HCT116 (cell line): ENCODE results near the gene MCF2L2. TPM values are rescaled to one million over a fixed set of nuclear protein-coding genes. Genes with fewer than 3 reads are reported as not detected.

Experiments used
- ATAC-seq: fragments of 200-7000 bp; cut with Tn5 transposase; 2 replicates; pipeline ENCODE4 v1.9.1; 2020; ENCODE audit warnings: mild to moderate bottlenecking, moderate library complexity
- BruUV-seq: library from RNA; stranded (reverse); fragments of 400-500 nt; replicated peaks from 2 replicates; lab custom pipeline; 2021; lab: Mats Ljungman, UMichigan
- CTCF ChIA-PET: fragments of 300-600 bp; sonication (Branson Sonifier 250); formaldehyde crosslinking; loops from one replicate; lab custom pipeline; 2021; ENCODE audit warnings: antibody characterized with exemption; lab: Charles Lee
- POLR2A ChIA-PET: fragments of 300-600, 350-600 bp; sonication (Branson Sonifier 250); formaldehyde crosslinking; loops from one replicate; lab custom pipeline; 2021; ENCODE audit warnings: antibody characterized with exemption; lab: Charles Lee
- RAD21 ChIA-PET, 2 experiments: fragments of 300-600 bp; sonication (Branson Sonifier 250); formaldehyde crosslinking; loops; one replicate each; lab custom pipeline; 2023; ENCODE audit warnings: low total read pairs in 2 of 2; ENCODE audit not compliant: uncharacterized antibody in 2 of 2, unreplicated experiment in 2 of 2, low non-redundant PET in 1 of 2; lab: Charles Lee
- DNase-seq: peaks from one replicate; pipeline ENCODE4 v3.0.0-alpha.2; 2010; ENCODE audit warnings: low read depth, low spot score
- H2AFZ ChIP-seq: fragments of 200-600 bp; shearing (Covaris generic), sonication (generic); 2 replicates; pipeline ENCODE4 v1.6.1; 2017; ENCODE audit warnings: low read depth, mixed run types, mixed read lengths, antibody characterized with exemption, low read length; ENCODE audit not compliant: poor library complexity, severe bottlenecking
- H3K27ac ChIP-seq: 2 replicates; pipeline ENCODE4 v1.5.1; 2012; ENCODE audit warnings: low read depth, low read length
- H3K27me3 ChIP-seq: fragments of 200-600 bp; sonication (generic); 2 replicates; pipeline ENCODE4 v1.6.1; 2016; ENCODE audit warnings: mixed run types, low read length, mixed read lengths; ENCODE audit not compliant: insufficient read depth
- H3K36me3 ChIP-seq, 2 experiments: fragments of 200-500 bp in 1 of 2; fragments of 200-600 bp in 1 of 2; sonication (Bioruptor generic) in 1 of 2; sonication (generic) in 1 of 2; 2 replicates each; pipeline versions ENCODE4 v1.5.1 to v1.6.1; 2014 to 2016; ENCODE audit warnings: low read length in 2 of 2, inconsistent platforms in 1 of 2, mixed read lengths in 1 of 2, mixed run types in 1 of 2; ENCODE audit not compliant: insufficient read depth in 2 of 2, control insufficient read depth in 1 of 2
- H3K4me1 ChIP-seq, 2 experiments: fragments of 200-600 bp in 1 of 2; sonication (generic) in 1 of 2; 2 replicates each; pipeline versions ENCODE4 v1.5.1 to v1.6.1; 2012 to 2017; ENCODE audit warnings: low read length in 2 of 2, inconsistent platforms in 1 of 2, mild to moderate bottlenecking in 1 of 2, mixed read lengths in 1 of 2, mixed run types in 1 of 2, moderate library complexity in 1 of 2; ENCODE audit not compliant: insufficient read depth in 2 of 2, control insufficient read depth in 1 of 2
- H3K4me2 ChIP-seq: fragments of 200-600 bp; sonication (generic); 2 replicates; pipeline ENCODE4 v1.6.1; 2017; ENCODE audit warnings: mixed run types, low read length, mixed read lengths
- H3K4me3 ChIP-seq, 2 experiments: fragments of 200-600 bp in 1 of 2; sonication (generic) in 1 of 2; replicated peaks in 1 of 2; 2 replicates each; pipeline ENCODE4 v1.5.1; 2011 to 2016; ENCODE audit warnings: low read length in 2 of 2, control low read depth in 1 of 2, low read depth in 1 of 2, mild to moderate bottlenecking in 1 of 2, mixed read lengths in 1 of 2, mixed run types in 1 of 2
- H3K79me2 ChIP-seq: fragments of 200-600 bp; sonication (generic); 2 replicates; pipeline ENCODE4 v1.6.1; 2017; ENCODE audit warnings: mild to moderate bottlenecking, mixed run types, low read length, moderate library complexity, mixed read lengths; ENCODE audit not compliant: insufficient read depth
- H3K9ac ChIP-seq: fragments of 200-600 bp; sonication (generic); 2 replicates; pipeline ENCODE4 v1.6.1; 2016; ENCODE audit warnings: low read length, mixed read lengths
- H3K9me2 ChIP-seq: fragments of 200-600 bp; sonication (generic), shearing (Covaris generic); 2 replicates; pipeline ENCODE4 v1.6.1; 2017; ENCODE audit warnings: mixed run types, mild to moderate bottlenecking, moderate library complexity; ENCODE audit not compliant: insufficient read depth
- H3K9me3 ChIP-seq, 2 experiments: fragments of 200-500 bp in 1 of 2; fragments of 200-600 bp in 1 of 2; sonication (Bioruptor generic) in 1 of 2; sonication (generic) in 1 of 2; 2 replicates each; pipeline ENCODE4 v1.6.1; 2014 to 2017; ENCODE audit warnings: low read length in 2 of 2, mixed read lengths in 2 of 2, inconsistent platforms in 1 of 2, low read depth in 1 of 2, mild to moderate bottlenecking in 1 of 2, mixed run types in 1 of 2, moderate library complexity in 1 of 2; ENCODE audit not compliant: control insufficient read depth in 1 of 2, insufficient read depth in 1 of 2
- H4K20me1 ChIP-seq: fragments of 200-600 bp; sonication (generic), shearing (Covaris generic); 2 replicates; pipeline ENCODE4 v1.6.1; 2017; ENCODE audit warnings: mixed run types, mild to moderate bottlenecking, moderate library complexity; ENCODE audit not compliant: insufficient read depth
- CEBPB ChIP-seq: IDR thresholded peaks from 2 replicates; pipeline ENCODE4 v1.6.1; 2012; ENCODE audit warnings: low read depth
- EZH2 ChIP-seq: fragments of 200-600 bp; sonication (generic); IDR thresholded peaks from 2 replicates; pipeline ENCODE4 v1.6.1; 2017; ENCODE audit warnings: antibody characterized with exemption, mixed run types
- POLR2AphosphoS5 ChIP-seq: IDR thresholded peaks from 2 replicates; pipeline ENCODE4 v1.6.1; 2011; ENCODE audit warnings: mild to moderate bottlenecking, low read depth, low read length, moderate library complexity
- SIN3A ChIP-seq: IDR thresholded peaks from 2 replicates; pipeline ENCODE4 v1.6.1; 2012; ENCODE audit warnings: low read depth
- SP1 ChIP-seq: IDR thresholded peaks from 2 replicates; pipeline ENCODE4 v1.6.1; 2012; ENCODE audit warnings: low read depth
- intact Hi-C: fragments of 100-400 bp; cut with micrococcal nuclease; formaldehyde crosslinking; loops from 2 replicates; pipeline ENCODE4 v1.10.0; 2022
- total RNA-seq: library from RNA; stranded (reverse); gene quantifications from one replicate; pipeline ENCODE4 v1.2.1, GENCODE V29; 2021; ENCODE audit not compliant: unreplicated experiment

MCF2L2 gene
- total RNA-seq, 1 experiment from 2014 or later: 1.5 TPM

DNA sequence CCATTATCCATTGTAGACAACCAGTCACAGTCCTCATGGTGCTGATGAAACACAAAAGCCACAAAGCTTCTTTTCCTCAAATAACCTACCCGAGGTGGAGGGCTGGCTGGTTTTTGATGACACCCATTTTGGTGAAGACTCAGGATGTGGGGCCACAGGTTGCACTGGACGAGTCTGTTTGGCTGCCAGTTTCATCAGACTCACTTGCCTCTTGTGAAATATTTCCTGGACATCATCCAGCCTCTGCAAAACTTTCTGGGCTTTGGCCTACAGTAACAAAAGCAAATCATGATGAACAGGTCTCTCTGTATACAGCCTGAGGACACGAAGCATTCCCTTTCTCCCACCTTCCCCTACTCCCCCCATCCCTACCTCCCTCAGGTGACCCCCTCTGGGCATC, 133.2 kb downstream of the MCF2L2 start:
- intact Hi-C loops: no loop called here
- ChIA-PET CTCF (no interaction called here), POLR2A (no interaction called here), RAD21 (no interaction called here)
- no peak for ATAC-seq
- peaks cover 0 to 8% of the 10 kb centered on the region in 2 experiments; a peak in 2 of 4 replicates for H3K4me1 ChIP-seq
- H3K9me2 ChIP-seq: no peaks in the 10 kb centered on the region
- no peak overlapping the region for H2AFZ ChIP-seq
- no peak for DNase-seq
- no TSS peak for BruUV-seq
- no peaks in the 10 kb centered on the region for H3K27me3 ChIP-seq
- H3K79me2 ChIP-seq: no peaks in the 10 kb centered on the region
- no peak overlapping the region for H3K9ac ChIP-seq
- H3K9me3 ChIP-seq: no peaks in the 10 kb centered on the region
- TF ChIP-seq CEBPB (peak; percentile 88), SP1 (peak; percentile 24; the same call in 1 of the 2 replicates), POLR2AphosphoS5 (no peak)
- H4K20me1 ChIP-seq: no peaks in the 10 kb centered on the region
- no peak overlapping the region for H3K4me2 ChIP-seq
- H3K27ac ChIP-seq: no peak overlapping the region
- H3K4me3 ChIP-seq: no peak overlapping the region
- no peaks in the 10 kb centered on the region for H3K36me3 ChIP-seq

DNA sequence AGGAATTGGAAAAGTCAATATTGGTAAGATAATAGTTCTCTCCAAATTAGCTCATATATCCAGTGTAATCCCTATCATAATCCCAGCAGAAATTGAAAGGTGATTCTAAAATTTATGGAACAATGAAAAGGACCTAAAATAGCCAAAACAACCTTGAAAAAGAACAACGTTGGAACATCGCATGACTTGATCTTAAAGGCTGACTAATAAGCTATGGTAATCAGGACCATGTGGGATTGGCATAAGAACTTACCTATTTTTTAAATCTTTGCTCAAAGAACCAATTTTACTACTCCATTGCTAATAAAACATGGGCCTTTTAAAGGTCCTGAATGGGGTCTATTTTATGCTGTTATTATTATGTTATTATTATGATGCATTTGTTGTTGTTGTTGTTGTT, 134.5 kb downstream of the MCF2L2 start:
- Histone ChIP-seq H3K79me2 (no peaks in the 10 kb centered on the region), H3K9me2 (no peaks in the 10 kb centered on the region), H3K36me3 (no peaks in the 10 kb centered on the region), H3K9ac (no peak overlapping the region), H4K20me1 (no peaks in the 10 kb centered on the region), H3K4me2 (no peak overlapping the region), H3K4me1 (peaks cover 0 to 5% of the 10 kb centered on the region in 2 experiments; a peak in 2 of 4 replicates), H3K27me3 (no peaks in the 10 kb centered on the region), H3K9me3 (no peaks in the 10 kb centered on the region), H3K4me3 (no peak overlapping the region), H2AFZ (no peak overlapping the region), H3K27ac (no peak overlapping the region)
- ChIA-PET POLR2A (no interaction called here), RAD21 (no interaction called here), CTCF (interaction anchor here (0.9 kb wide), 1 partner anchor 9 kb away, joined by 3 read pairs; no protein-coding TSS in a partner anchor)
- no TSS peak for BruUV-seq
- intact Hi-C loops: no loop called here
- TF ChIP-seq SIN3A: no peak
- no peak for TF ChIP-seq EZH2
- ATAC-seq (no peak), DNase-seq (no peak)
